HFFc6 (cell line): ENCODE data around the gene FAM120AOS. TPM values are rescaled to one million over a fixed set of nuclear protein-coding genes. Genes with fewer than 3 reads are reported as not detected.

Source experiments
- DNase-seq: peaks from one replicate; pipeline ENCODE4 v3.0.0-alpha.2; 2018
- H3K27ac Mint-ChIP-seq: 2 replicates; pipeline ENCODE4 v1.8.0; 2020; ENCODE audit warnings: mild to moderate bottlenecking, mixed read lengths
- H3K27me3 Mint-ChIP-seq: 2 replicates; pipeline ENCODE4 v1.8.0; 2021; ENCODE audit warnings: mild to moderate bottlenecking, moderate library complexity, mixed read lengths; ENCODE audit not compliant: insufficient read depth
- H3K36me3 Mint-ChIP-seq: 2 replicates; pipeline ENCODE4 v1.8.0; 2021; ENCODE audit warnings: low read depth, mixed read lengths
- H3K4me1 Mint-ChIP-seq: 2 replicates; pipeline ENCODE4 v1.8.0; 2020; ENCODE audit warnings: low read depth, mixed read lengths
- H3K4me3 Mint-ChIP-seq: 2 replicates; pipeline ENCODE4 v1.8.0; 2020; ENCODE audit warnings: mild to moderate bottlenecking, moderate library complexity, mixed read lengths
- H3K9me3 Mint-ChIP-seq: 2 replicates; pipeline ENCODE4 v1.8.0; 2020; ENCODE audit warnings: mild to moderate bottlenecking, mixed read lengths
- long read RNA-seq: library from polyadenylated mRNA; unstranded; transcript quantifications from one replicate; pipeline ENCODE4 v2.0.0, GENCODE V29; 2019
- total RNA-seq, 6 experiments: library from RNA; stranded (reverse); fragmentation: NEBNext Ultra II Directional; extraction: Animal tissue kit (Norgen Biotek cat#: 25700); gene quantifications; 2 replicates in 1 of 6; 3 replicates in 5 of 6; pipeline ENCODE4 v1.2.3, GENCODE V29; 2021
- TF ChIP-seq, protein P1 (sequence below): fragments of 200-600 bp; sonication (generic); IDR thresholded peaks from 2 replicates; pipeline ENCODE4 v1.5.0; 2021; ENCODE audit warnings: antibody characterized with exemption, mild to moderate bottlenecking

Gene FAM120AOS
- 10 to 100 TPM; 35.3 to 38.9 (median 36.6) TPM for total RNA-seq
- long read RNA-seq, full-length matches to known transcripts, result 25 of 30 reads
- long read RNA-seq, partial matches to known transcripts, result 0 of 30 reads
- long read RNA-seq, other reads (novel, unspliced or antisense), result 5 of 30 reads

DNA sequence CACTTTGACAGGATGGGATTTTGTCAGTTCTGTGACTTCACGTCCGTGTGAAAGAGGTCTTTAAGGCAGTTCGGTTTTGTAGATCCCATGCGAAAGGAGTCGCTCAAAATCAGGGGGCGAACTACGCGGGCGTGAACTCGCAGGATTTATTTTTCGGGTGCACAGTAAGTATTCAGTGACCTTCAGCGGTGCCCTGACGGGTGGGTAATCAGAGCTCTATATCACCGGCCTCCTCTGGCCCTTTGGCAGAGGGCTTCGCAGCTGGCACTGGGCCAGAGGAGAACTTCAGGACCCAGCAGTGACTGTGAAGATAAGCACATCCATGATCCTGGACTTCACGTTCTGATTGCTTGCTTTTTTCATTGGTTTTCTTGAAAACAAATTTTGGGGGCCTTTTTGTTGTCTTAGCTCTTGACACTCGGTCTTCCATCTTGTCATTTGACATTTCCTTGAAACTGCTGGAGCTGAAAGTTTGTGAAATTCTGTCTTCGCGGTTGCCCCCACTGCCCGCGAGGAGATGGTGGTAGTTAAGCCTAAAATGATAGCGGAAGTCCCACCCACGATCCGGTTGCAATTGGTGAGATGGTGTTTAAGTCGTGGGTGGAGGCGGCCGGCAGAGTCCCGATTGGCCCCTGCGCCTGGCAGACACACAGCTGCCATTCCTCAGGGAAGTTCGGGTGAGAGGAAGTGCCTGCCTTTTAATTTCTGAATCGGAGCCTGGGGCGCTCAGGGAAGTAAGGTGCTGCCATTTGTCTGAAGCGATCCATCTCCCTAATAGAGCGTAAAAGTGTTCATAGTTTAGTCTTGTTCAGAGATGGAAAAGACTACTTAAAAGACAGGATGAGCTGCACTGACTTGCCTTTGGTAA is at the start of gene FAM120AOS:
Gene FAM120AOS, minus strand, starts transcription at position 535 of the 868 bp plus-strand sequence. CDS start 872 bp downstream, outside the sequence.
- Mint-ChIP-seq H3K27ac (peak within 1 kb of the TSS; percentile 91), H3K36me3 (peaks cover 30% of the 10 kb centered on the region), H3K4me1 (peaks cover 52% of the 10 kb centered on the region), H3K4me3 (peak within 1 kb of the TSS; percentile 97), H3K27me3 (peaks cover 5% of the 10 kb centered on the region), H3K9me3 (no peaks in the 10 kb centered on the region)
- TF ChIP-seq, protein P1, sequence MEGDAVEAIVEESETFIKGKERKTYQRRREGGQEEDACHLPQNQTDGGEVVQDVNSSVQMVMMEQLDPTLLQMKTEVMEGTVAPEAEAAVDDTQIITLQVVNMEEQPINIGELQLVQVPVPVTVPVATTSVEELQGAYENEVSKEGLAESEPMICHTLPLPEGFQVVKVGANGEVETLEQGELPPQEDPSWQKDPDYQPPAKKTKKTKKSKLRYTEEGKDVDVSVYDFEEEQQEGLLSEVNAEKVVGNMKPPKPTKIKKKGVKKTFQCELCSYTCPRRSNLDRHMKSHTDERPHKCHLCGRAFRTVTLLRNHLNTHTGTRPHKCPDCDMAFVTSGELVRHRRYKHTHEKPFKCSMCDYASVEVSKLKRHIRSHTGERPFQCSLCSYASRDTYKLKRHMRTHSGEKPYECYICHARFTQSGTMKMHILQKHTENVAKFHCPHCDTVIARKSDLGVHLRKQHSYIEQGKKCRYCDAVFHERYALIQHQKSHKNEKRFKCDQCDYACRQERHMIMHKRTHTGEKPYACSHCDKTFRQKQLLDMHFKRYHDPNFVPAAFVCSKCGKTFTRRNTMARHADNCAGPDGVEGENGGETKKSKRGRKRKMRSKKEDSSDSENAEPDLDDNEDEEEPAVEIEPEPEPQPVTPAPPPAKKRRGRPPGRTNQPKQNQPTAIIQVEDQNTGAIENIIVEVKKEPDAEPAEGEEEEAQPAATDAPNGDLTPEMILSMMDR, result no peak
- peak; percentile 93 for DNase-seq

- Mint-ChIP-seq H3K27ac (peak overlapping the region; percentile 85), H3K9me3 (no peaks in the 10 kb centered on the region), H3K4me1 (peaks cover 44% of the 10 kb centered on the region), H3K27me3 (no peaks in the 10 kb centered on the region; the same call in 1 of the 2 replicates), H3K4me3 (peak overlapping the region; percentile 86), H3K36me3 (peaks cover 68% of the 10 kb centered on the region)
- DNase-seq, result no peak
- TF ChIP-seq, protein P1, result no peak
Observed at GRCh38 chr9:93501406-93501805, 48.0 kb upstream of the FAM120AOS start.

- DNase-seq, result no peak
- Mint-ChIP-seq H3K36me3 (peaks cover 70% of the 10 kb centered on the region), H3K9me3 (no peaks in the 10 kb centered on the region), H3K27ac (peak overlapping the region; percentile 85), H3K4me1 (peaks cover 47% of the 10 kb centered on the region), H3K4me3 (peak overlapping the region; percentile 86), H3K27me3 (no peaks in the 10 kb centered on the region; the same call in 1 of the 2 replicates)
- TF ChIP-seq, protein P1, result no peak
Observed at GRCh38 chr9:93500571-93501298, 47.4 kb upstream of the FAM120AOS start.

GRCh38 chr9:93496285-93496684 is 42.9 kb upstream of the FAM120AOS start:
- TF ChIP-seq, protein P1, result no peak
- H3K9me3 Mint-ChIP-seq, result no peaks in the 10 kb centered on the region
- H3K27me3 Mint-ChIP-seq, result no peaks in the 10 kb centered on the region; the same call in 1 of the 2 replicates
- peaks cover 51% of the 10 kb centered on the region for H3K36me3 Mint-ChIP-seq
- no peak overlapping the region for H3K27ac Mint-ChIP-seq
- peaks cover 26% of the 10 kb centered on the region for H3K4me1 Mint-ChIP-seq
- no peak overlapping the region for H3K4me3 Mint-ChIP-seq
- no peak for DNase-seq

GRCh38 chr9:93493949-93494348 is 40.6 kb upstream of the FAM120AOS start:
- Mint-ChIP-seq H3K9me3 (no peaks in the 10 kb centered on the region), H3K36me3 (peaks cover 37% of the 10 kb centered on the region), H3K4me1 (peaks cover 19% of the 10 kb centered on the region), H3K4me3 (no peak overlapping the region), H3K27me3 (no peaks in the 10 kb centered on the region; the same call in 1 of the 2 replicates), H3K27ac (no peak overlapping the region)
- no peak for DNase-seq
- TF ChIP-seq, protein P1, result no peak
